ENCODE results near the gene MYH9. TPM values are rescaled to one million over a fixed set of nuclear protein-coding genes. Genes with fewer than 3 reads are reported as not detected.
"Not testable (repeated sequence)": the region's sequence is repeated elsewhere in the genome, so short reads cannot be mapped to it uniquely, and the experiment has no call there.

Gene MYH9
- polyA plus RNA-seq, 1 of the 3 experiments (the other 2 are of a cell fraction): 303 TPM

- DNase-seq; H3K4me3 ChIP-seq (ENCODE audit: low read depth in 2 of 2, low read length in 1 of 2); H3K4me1 ChIP-seq (ENCODE audit: control insufficient read depth in 1 of 2, insufficient read depth in 2 of 2, low read depth in 1 of 2, low read length in 1 of 2); POLR2A ChIA-PET; H4K20me1 ChIP-seq (ENCODE audit: insufficient read depth); H3K4me2 ChIP-seq; H3K9ac ChIP-seq; H3K79me2 ChIP-seq (ENCODE audit: insufficient read depth); H3K9me3 ChIP-seq; H3K36me3 ChIP-seq (replicated peaks in 1 of 2; ENCODE audit: control insufficient read depth in 1 of 2, insufficient read depth in 2 of 2, low read length in 1 of 2); H3F3A ChIP-seq (replicated peaks; ENCODE audit: insufficient read depth); H3K27me3 ChIP-seq (ENCODE audit: insufficient read depth); H3K9me2 ChIP-seq; H3K27ac ChIP-seq (ENCODE audit: low read depth in 2 of 2, low read length in 1 of 2); H2AFZ ChIP-seq (ENCODE audit: low read depth): not testable (repeated sequence)
- CTCF ChIA-PET: interaction anchor here (0.9 kb wide), 1 partner anchor 122 kb away, joined by 4 read pairs; no protein-coding TSS in a partner anchor
- 91% methylated on average over 5 of the region's 5 CpGs for WGBS (ENCODE audit: low lambda C conversion rate)
These were observed 36.7 kb upstream of the MYH9 start for GRCh38 chr22:36424466-36424865.

GRCh38 chr22:36423461-36424404 lies 36.0 kb upstream of the MYH9 start:
- H2AFZ ChIP-seq (ENCODE audit: low read depth): no peak overlapping the region
- no peak overlapping the region for H3K9ac ChIP-seq
- no peak overlapping the region for H3K27ac ChIP-seq (ENCODE audit: low read depth in 2 of 2, low read length in 1 of 2)
- TF ChIP-seq POLR2AphosphoS5 (IDR thresholded peaks at IDR 0.05; ENCODE audit: low read depth, low read length) (no peak), ZBTB33 (IDR thresholded peaks at IDR 0.05; ENCODE audit: borderline replicate concordance, low read depth) (no peak), TEAD4 (IDR thresholded peaks at IDR 0.05; ENCODE audit: borderline replicate concordance, insufficient read depth) (no peak), RFX5 (IDR thresholded peaks at IDR 0.05; ENCODE audit: low read length) (no peak), TCF12 (IDR thresholded peaks at IDR 0.05) (no peak), GATA2 (CRISPR knock-in tag; IDR thresholded peaks at IDR 0.05) (no peak), ELF1 (IDR thresholded peaks at IDR 0.05) (no peak), FOSL2 (IDR thresholded peaks at IDR 0.05; ENCODE audit: borderline replicate concordance, low read depth) (no peak)
- H3K4me1 ChIP-seq (ENCODE audit: control insufficient read depth in 1 of 2, insufficient read depth in 2 of 2, low read depth in 1 of 2, low read length in 1 of 2): no peaks in the 10 kb centered on the region
- no peak for DNase-seq
- 91% methylated on average over 14 of the region's 16 CpGs for WGBS (ENCODE audit: low lambda C conversion rate)
- no peaks in the 10 kb centered on the region for H3K36me3 ChIP-seq (replicated peaks in 1 of 2; ENCODE audit: control insufficient read depth in 1 of 2, insufficient read depth in 2 of 2, low read length in 1 of 2)
- ChIA-PET CTCF (interaction anchor here (0.9 to 1.6 kb wide), 3 partner anchors 9 to 121 kb away, joined by 4 to 6 read pairs (median 4); no protein-coding TSS in a partner anchor), POLR2A (no interaction called here)
- H4K20me1 ChIP-seq (ENCODE audit: insufficient read depth): no peaks in the 10 kb centered on the region
- H3K4me3 ChIP-seq (ENCODE audit: low read depth in 2 of 2, low read length in 1 of 2): no peak overlapping the region
- H3K79me2 ChIP-seq (ENCODE audit: insufficient read depth): no peaks in the 10 kb centered on the region
- H3K27me3 ChIP-seq (ENCODE audit: insufficient read depth): no peaks in the 10 kb centered on the region
- H3K4me2 ChIP-seq: no peak overlapping the region
- H3K9me2 ChIP-seq: no peaks in the 10 kb centered on the region
- no peaks in the 10 kb centered on the region for H3K9me3 ChIP-seq
- H3F3A ChIP-seq (replicated peaks; ENCODE audit: insufficient read depth): peaks cover 4% of the 10 kb centered on the region

All from SK-N-SH (cell line).